ENCODE measurements around the gene HDAC7.

Gene HDAC7

GRCh38 chr12:47757840-47758583 lies 61.7 kb downstream of the HDAC7 start:
- no peak for DNase-seq

GRCh38 chr12:47757364-47757839 lies 62.3 kb downstream of the HDAC7 start:
- no peak for DNase-seq

- DNase-seq, result no peak
Measured at GRCh38 chr12:47755655-47756562, 63.8 kb downstream of the HDAC7 start.

GRCh38 chr12:47754881-47755280 lies 64.8 kb downstream of the HDAC7 start:
- DNase-seq, result no peak

GRCh38 chr12:47754126-47754525 lies 65.6 kb downstream of the HDAC7 start:
- no peak for DNase-seq

- DNase-seq, result no peak
Measured at GRCh38 chr12:47753021-47754001, 66.4 kb downstream of the HDAC7 start.

- DNase-seq, result no peak
Measured at GRCh38 chr12:47752552-47752951, 67.2 kb downstream of the HDAC7 start.

GRCh38 chr12:47752121-47752520 lies 67.6 kb downstream of the HDAC7 start:
- DNase-seq, result no peak

- DNase-seq, result no peak
Measured at GRCh38 chr12:47751561-47751960, 68.1 kb downstream of the HDAC7 start.

GRCh38 chr12:47750916-47751470 lies 68.7 kb downstream of the HDAC7 start:
- no peak for DNase-seq

GRCh38 chr12:47750229-47750798 lies 69.4 kb downstream of the HDAC7 start:
- no peak for DNase-seq

GRCh38 chr12:47748899-47749298 lies 70.8 kb downstream of the HDAC7 start:
- DNase-seq, result no peak

- no peak for DNase-seq
Measured at GRCh38 chr12:47748507-47748828, 71.2 kb downstream of the HDAC7 start.

GRCh38 chr12:47747596-47748506 lies 71.9 kb downstream of the HDAC7 start:
- DNase-seq, result no peak

GRCh38 chr12:47747126-47747525 lies 72.6 kb downstream of the HDAC7 start:
- no peak for DNase-seq

- no peak for DNase-seq
Measured at GRCh38 chr12:47746523-47746922, 73.2 kb downstream of the HDAC7 start.

- no peak for DNase-seq
Measured at GRCh38 chr12:47746073-47746472, 73.6 kb downstream of the HDAC7 start.

- no peak for DNase-seq
Measured at GRCh38 chr12:47745485-47746041, 74.1 kb downstream of the HDAC7 start.

GRCh38 chr12:47744778-47745436 lies 74.8 kb downstream of the HDAC7 start:
- no peak for DNase-seq

GRCh38 chr12:47744005-47744651 lies 75.6 kb downstream of the HDAC7 start:
- DNase-seq, result no peak

Measured in cerebellar nuclear complex (tissue), 1 donor.